Measurements from ENCODE around the gene NCCRP1.

Gene NCCRP1

DNA sequence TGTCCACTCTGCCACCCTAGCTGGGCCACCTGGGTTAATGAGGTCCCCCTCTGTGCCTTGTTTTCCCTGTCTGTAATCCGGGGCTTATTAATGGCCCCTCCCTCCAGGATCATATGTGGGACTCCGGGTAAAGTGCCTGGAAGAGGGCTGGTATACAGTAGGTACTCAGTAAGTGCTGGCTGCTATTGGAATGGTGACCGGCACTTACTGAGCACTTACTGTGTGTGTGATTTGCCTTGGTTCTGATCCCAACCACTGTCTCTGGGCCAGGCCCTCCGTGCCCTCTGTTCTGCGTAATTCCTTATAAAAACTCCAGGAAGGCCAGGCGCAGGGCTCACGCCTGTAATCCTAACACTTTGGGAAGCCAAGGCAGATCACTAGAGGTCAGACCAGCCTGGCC lies 30.9 kb upstream of the NCCRP1 start:
- no peak for DNase-seq (ENCODE audit: low read depth in 2 of 2)

DNA sequence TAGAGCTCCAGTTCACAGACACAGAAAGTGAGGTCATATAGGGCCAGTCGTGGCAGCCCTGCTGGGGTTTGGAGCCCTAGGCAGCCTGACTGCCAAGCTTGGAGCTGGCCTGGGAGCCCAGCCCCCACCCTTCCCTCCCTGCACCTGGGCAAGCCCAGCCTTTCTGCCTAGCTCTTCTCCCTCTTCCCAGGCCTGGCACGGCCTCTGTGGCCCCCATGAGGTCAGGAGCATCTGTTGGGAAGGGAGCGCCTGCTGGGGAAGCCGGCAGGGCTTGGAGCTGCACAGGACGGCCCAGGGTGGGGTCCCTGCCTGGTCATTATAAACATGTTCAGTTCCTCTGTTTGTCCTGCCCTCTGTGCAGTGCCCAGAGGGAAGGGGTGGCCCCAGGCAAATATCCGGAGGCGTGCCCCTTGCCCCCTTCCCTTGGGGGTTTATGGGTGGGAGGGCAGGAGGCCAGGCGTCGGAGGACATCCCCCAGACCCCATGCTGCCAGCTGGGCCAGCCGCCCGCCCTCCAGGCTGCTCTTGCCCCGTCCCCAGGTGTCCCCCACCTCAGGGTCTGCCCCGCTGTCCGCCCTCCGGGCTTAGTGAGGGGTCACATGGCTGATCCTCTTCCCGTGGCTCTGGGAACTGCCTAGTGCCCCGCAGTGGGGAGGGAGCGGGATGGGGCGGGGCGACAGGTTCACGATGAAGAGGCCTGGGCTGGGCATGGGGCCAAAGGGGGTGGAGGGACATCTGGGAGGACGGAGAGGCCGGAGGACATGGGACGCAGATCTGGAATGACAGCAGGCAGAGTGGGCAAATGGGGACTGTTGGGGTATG lies 30.0 kb upstream of the NCCRP1 start:
- no peak for DNase-seq (ENCODE audit: low read depth in 2 of 2)

DNA sequence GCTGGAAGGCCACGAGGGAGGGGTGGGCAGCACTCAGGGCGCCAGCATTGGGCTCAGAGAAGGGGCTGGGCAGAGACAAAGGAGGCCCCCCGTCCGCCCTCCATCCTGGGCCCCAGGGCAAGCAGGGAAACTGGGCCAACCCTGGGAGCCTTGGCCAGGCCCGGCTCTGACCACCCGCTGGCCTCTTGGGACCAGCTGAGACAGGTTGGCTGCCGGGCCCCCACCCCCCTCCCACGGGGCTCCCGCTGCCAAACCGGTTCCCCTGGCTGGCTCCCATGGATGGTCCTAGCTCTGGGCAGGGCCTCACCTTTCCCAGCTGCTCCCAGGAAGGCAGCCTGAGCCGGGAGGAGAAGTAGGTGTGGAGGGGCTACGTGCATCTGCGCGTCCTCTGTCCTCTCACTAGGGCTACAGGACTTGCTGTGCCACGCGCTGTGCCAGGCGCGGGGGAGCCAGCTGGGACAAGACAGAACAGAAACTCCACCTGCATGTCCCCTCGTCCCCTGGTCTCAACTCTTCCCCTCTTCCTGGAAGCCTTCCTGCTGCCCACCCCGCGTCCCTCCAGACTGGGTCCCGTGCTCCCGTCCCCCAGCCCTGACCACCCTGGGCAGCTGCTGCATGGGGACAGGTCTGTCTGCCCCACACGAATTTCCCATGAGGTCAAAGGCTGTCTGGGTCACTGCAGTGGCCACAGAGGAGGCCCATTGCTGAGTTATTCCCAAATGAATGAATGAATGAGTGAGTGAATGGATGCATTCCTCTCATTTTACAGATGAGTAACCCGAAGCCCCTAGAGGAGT lies 29.1 kb upstream of the NCCRP1 start:
- no peak for DNase-seq (ENCODE audit: low read depth in 2 of 2)

DNA sequence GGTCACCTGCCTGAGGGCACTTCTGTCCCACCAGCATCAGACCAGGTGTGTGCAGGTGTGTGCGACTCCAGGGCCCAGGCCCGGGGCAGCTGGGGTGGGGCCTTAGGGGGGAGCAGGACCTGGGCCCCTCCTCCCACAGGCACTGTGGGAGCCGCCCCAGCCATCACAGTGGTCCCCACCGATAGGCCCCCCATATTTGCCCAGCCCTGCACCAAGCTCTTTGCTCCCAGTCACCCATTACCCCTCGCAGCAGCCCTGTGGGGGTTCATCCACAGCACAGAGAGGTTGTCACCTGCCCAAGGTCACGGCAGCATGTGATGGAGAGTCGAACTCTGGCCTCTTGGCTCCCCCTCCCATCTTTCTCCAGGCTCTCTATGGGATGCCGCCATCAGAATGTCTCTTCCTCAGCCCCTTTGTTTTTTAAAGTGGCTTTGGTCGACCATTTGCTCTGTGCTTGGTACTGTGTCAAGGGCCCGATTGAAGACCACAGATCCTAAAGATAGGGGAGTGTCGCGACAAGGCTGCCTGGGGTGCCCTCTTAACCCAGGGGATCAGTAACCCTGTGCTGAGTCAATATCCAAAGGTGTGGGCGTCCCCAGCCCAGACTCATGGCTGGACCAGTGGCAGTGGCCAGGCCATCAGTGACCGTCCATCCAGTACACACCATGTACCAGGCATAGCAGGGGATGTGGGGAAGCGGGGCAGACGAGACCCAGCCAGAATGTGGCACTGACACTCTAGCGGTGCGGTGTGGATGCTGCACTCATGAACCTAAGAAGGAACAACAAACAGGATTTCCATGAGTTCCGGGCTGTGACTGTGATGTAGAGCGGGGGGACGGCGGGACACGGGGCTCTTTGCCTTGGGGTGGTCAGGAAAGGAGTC lies 28.3 kb upstream of the NCCRP1 start:
- DNase-seq (ENCODE audit: low read depth in 2 of 2): no peak

DNA sequence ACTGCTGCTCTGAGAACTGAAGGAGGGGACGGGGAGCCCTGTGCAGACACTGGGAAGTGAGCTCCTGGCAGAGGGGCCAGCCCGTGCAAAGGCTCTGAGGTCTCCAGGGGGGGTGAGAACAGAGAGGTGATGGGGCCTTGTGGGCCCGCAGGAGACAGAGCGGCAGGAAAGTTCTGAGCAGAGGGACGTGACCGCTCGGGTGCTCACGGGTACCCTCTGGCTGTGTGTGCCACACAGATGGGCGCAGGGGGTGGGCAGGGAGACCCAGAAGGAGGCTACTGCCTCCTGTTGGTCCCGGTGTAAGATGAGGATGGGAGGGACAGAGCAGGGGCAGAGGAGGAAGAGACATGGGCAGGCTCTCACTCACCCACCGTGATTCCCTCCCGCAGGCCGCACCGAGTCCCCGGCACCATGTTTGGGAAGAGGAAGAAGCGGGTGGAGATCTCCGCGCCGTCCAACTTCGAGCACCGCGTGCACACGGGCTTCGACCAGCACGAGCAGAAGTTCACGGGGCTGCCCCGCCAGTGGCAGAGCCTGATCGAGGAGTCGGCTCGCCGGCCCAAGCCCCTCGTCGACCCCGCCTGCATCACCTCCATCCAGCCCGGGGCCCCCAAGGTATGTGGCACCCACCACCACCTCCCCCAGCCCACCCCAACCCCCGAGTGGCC lies 27.5 kb upstream of the NCCRP1 start:
- no peak for DNase-seq (ENCODE audit: low read depth in 2 of 2)

DNA sequence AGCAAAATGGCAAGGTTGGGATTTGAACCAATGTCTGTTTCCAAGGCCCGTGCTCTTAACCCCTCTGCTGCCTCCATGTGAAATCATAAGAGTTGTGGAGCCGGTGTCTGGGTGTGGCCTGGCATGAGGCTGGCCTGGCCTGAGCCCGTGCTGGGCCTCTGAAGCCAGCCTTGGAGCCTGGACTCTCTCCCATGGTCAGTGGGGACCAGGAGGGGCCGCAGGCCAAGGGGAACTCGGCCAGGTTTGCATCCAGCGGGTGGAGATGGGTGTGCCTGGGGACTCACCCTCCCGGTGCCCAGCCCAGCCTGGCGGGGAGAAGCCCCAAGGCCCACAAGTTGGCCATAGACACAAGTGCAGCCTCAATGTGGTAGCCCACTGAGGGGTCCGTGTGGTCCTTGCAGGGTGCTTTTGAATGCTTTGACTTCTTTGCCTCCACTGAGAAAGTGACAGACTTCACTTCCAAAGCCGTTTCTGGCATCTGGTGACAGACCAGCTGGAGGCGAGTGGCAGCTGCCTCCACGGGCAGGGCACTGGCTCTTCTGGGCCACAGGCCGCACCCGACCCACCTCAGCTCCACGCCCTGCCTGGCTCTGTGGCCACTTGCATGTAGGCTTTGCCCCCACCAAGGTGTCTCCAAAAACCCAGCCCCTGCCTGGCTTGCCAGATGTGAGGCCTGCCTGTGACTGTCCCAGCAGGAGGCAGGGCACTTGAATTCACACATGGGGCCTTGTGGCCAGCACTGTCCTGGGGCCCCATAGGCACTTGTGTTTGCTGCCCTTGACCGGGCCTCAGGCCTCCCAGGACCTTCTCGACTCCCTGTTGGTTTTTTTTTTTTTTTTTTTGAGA lies 26.2 kb upstream of the NCCRP1 start:
- DNase-seq (ENCODE audit: low read depth in 2 of 2): no peak

DNA sequence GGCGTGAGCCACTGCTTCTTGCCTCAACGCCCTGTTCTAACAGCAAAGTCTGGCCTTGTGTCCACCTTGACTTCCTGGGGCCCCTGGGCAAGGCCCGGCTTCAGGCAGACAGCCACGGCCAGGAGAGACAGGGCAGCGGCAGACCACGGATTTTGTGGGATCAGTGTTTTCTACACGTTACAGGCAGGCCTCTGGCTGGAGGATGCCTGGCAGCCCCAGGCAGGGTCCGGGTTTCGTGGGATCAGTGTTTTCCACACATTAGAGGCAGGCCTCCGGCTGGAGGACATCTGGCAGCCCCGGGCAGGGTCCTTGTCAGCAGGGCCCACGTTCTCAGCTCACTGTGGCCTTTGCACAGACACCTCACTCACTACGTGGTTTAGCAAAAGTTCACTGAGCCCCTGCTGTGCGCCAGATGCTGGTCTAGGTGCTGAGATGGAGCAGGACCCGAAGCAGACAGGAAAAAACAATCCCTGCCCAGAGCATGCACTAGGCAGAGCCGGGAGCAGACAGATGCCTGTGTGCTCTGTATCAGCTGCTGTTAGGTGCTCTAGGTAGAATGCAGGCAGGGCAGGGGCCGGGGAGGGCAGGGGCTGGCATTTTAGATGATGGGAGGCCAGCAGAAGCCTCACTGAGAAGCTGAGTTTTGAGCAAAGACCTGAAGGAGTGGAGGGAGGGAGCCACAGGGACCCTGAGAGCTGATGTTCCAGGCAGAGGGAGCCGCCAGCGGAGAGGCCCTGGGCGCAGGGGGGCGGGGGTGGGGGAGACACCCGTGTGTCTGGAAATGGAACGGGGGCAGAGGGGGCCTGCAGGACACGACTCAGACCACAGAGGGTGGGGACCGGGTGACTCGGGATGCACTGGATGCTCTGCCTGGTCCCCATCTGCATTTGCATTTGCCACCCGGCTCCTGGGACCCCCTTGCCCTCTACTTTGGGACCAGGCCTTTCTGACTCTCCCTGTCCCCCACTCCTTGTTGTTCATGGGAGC lies 25.0 kb upstream of the NCCRP1 start:
- no peak for DNase-seq (ENCODE audit: low read depth in 2 of 2)

DNA sequence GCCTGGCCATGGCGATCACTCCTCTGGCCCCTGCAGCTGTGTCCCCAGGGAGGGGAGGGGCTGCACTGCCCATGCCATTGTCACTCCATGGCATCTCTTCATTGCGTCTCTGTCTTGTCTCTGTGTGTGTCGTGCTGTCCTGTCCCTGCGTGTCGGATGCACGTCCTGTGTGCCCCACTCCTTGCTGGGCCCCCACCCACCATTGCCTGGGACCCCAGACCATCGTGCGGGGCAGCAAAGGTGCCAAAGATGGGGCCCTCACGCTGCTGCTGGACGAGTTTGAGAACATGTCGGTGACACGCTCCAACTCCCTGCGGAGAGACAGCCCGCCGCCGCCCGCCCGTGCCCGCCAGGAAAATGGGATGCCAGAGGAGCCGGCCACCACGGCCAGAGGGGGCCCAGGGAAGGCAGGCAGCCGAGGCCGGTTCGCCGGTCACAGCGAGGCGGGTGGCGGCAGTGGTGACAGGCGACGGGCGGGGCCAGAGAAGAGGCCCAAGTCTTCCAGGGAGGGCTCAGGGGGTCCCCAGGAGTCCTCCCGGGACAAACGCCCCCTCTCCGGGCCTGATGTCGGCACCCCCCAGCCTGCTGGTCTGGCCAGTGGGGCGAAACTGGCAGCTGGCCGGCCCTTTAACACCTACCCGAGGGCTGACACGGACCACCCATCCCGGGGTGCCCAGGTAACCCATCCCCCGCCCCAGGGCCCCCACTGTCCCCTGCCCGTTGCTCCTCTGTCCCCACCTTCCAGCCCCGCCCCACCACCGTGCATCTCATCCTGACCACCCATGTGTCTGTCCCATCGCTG lies 23.9 kb upstream of the NCCRP1 start:
- DNase-seq (ENCODE audit: low read depth in 2 of 2): no peak

DNA sequence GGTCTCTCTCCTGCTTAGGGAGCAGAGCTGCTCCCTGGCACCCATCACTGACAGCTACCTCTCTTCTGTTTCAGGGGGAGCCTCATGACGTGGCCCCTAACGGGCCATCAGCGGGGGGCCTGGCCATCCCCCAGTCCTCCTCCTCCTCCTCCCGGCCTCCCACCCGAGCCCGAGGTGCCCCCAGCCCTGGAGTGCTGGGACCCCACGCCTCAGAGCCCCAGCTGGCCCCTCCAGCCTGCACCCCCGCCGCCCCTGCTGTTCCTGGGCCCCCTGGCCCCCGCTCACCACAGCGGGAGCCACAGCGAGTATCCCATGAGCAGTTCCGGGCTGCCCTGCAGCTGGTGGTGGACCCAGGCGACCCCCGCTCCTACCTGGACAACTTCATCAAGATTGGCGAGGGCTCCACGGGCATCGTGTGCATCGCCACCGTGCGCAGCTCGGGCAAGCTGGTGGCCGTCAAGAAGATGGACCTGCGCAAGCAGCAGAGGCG lies 23.2 kb upstream of the NCCRP1 start:
- DNase-seq (ENCODE audit: low read depth in 2 of 2): no peak

DNA sequence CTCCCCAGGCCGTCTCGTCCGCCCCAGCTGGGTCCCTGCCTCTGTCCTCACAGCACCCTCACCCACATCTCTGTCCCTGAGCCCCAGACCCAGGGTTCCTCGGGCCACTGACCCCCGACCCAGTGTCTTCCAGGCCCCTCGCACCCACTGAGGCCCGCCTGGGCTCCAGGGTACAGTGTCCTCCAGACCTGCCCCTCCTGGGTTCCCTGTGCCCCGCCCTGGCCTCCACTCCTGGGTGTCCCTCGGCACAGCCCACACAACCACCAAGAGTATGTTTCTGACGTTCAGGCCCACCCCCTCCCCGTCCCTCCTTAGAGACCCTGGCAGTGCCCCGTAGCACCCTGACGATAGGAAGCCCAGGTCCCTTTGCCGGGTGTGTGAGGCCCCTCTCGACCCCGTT lies 22.6 kb upstream of the NCCRP1 start:
- no peak for DNase-seq (ENCODE audit: low read depth in 2 of 2)

DNA sequence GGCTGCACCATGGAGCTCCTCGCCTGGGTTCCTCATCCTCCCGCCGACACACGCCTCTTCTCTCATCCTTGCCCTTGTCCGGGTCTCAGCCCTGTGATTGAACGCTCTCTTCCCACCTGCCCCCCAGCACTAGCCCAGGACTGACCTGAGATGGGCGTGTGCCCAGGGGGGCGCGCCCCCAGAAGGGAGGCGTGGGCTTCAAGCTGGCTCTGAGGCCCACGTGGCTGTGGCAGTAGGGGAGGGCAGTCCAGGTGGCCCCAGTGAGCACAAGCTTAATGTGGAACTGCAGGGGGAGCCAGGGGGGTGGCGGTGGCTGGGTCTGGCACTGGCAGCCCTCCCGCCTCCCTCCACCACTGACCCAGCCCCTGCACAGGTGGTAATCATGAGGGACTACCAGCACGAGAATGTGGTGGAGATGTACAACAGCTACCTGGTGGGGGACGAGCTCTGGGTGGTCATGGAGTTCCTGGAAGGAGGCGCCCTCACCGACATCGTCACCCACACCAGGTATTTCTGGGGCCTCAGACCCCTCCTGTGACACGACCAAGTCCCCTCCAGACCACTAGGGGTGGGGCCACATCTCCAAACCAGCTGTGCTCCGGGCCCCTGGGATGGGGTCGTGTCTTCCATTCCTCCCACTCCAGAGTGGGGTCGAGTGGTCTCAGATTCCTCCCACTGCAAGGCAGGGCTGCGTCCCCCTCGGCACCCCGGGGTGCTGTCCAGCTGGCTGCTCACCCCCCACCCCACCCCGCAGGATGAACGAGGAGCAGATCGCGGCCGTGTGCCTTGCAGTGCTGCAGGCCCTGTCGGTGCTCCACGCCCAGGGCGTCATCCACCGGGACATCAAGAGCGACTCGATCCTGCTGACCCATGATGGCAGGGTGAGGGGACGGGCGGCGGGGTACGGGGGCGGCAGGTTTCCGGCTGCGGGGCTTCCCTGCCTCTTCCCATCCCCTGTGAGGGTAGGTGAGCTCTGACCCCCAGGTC lies 21.9 kb upstream of the NCCRP1 start:
- DNase-seq (ENCODE audit: low read depth in 2 of 2): no peak

DNA sequence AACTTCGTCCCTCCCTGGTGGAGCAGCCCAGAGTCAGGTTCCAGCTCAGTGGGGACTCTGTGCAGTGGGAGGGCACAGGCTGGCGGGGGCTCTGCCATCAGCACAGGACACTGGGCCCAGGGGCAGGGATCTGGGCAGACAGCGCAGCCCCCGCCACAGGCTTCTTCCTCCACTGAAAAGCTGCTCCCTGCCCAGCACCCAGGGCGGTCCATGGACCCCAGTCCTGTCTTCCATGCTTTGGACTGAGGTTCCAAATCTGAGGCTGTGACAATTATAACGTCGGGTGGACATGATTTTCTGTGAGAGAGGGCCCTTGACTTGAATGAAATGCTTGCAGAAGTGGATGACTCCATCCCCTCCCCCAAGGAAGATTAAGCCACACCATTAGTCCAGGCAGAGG lies 21.2 kb upstream of the NCCRP1 start:
- no peak for DNase-seq (ENCODE audit: low read depth in 2 of 2)

DNA sequence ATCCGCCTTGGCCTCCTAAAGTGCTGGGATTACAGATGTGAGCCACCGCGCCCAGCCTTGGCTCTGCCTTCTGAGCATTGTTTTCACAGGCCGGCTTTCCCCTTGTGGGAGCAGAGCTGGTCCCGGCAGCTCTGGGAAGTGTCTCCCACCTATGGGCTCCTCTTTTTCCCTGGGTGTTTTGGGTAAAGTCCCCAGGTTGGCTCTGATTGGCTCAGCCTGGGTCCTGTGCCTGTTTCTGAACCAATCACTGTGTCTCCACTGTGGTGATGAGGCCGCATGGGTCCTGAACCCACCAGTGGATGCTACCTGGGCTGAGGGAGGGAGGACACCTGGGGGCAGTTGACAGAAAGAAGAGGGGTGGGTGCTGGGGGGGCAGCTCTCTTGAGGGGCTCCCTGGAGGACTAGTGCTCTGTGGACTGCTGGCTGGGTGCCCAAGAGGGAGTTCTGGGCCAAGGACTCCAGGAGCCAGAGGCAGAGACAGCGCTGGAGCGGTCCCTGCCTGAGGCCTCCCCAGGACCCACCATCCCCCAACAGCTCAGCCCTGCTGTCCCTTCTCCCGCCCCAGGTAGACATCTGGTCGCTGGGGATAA lies 19.6 kb upstream of the NCCRP1 start:
- no peak for DNase-seq (ENCODE audit: low read depth in 2 of 2)

DNA sequence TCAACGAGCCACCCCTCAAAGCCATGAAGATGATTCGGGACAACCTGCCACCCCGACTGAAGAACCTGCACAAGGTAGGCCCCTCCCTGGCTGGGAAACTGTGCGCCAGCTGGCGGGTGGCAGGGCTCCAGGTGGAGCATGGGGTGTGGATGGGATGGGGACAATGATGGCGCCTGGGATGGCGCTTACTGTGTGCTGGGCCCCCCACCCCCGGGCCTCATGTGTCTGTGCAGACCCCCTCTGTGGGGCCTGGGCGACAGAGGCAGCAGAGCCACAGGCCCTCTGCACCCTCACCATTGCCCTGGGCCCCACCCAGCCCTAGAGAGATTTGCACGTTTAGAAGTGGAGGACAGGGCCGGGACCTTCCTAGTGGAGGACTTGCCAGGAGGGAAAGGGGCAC lies 19.0 kb upstream of the NCCRP1 start:
- no peak for DNase-seq (ENCODE audit: low read depth in 2 of 2)

DNA sequence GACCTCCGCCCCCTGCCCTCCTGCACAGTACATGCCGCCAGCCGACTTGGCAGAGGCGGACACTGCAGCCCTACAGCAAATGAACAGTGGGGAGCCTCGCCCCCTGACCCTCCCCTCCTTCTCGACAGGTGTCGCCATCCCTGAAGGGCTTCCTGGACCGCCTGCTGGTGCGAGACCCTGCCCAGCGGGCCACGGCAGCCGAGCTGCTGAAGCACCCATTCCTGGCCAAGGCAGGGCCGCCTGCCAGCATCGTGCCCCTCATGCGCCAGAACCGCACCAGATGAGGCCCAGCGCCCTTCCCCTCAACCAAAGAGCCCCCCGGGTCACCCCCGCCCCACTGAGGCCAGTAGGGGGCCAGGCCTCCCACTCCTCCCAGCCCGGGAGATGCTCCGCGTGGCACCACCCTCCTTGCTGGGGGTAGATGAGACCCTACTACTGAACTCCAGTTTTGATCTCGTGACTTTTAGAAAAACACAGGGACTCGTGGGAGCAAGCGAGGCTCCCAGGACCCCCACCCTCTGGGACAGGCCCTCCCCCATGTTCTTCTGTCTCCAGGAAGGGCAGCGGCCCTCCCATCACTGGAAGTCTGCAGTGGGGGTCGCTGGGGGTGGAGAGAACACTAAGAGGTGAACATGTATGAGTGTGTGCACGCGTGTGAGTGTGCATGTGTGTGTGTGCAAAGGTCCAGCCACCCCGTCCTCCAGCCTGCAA lies 18.3 kb upstream of the NCCRP1 start:
- DNase-seq (ENCODE audit: low read depth in 2 of 2): no peak

DNA sequence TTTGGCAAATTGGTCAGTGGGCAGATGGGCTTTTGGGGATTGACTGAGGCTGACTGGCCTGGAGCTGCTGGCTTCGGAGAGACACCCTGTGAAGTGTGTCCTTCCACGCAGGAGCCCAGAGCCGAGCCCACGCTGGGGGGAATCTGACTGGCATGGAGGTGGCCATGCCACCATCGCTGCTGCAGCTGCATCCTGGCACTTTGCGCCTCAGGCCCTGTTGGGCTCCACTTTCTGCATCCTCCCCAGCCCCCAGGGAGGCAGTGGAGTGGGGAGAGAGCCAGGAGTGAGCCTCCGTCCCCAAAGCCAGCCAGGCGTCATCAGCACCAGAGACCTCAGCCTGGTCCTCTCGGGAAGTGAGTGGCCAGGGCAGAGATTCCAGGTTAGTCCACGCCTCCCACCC lies 17.0 kb upstream of the NCCRP1 start:
- no peak for DNase-seq (ENCODE audit: low read depth in 2 of 2)

Measured in stimulated activated CD8-positive, alpha-beta memory T cell treated with anti-CD3 and anti-CD28 coated beads, Interleukin-2, amount 100 ng/mL, for 48 hours (primary cell).